PC-9 (cell line): Measurements from ENCODE around the gene MT1B. TPM values are rescaled to one million over a fixed set of nuclear protein-coding genes. Genes with fewer than 3 reads are reported as not detected.
A peak's percentile ranks its signal among the peaks of the same experiment; 100 is the strongest.

Source experiments
- BruUV-seq: library from RNA; stranded (reverse); fragments of 400-500 nt; replicated peaks from 2 replicates; lab custom pipeline; 2021; lab: Mats Ljungman, UMichigan
- CTCF ChIA-PET: fragments of 300-600 bp; sonication (Branson Sonifier 250); formaldehyde crosslinking; loops from one replicate; lab custom pipeline; 2022; ENCODE audit warnings: antibody characterized with exemption; lab: Charles Lee
- POLR2A ChIA-PET: fragments of 300-600 bp; sonication (Branson Sonifier 250); formaldehyde crosslinking; loops from one replicate; lab custom pipeline; 2022; ENCODE audit warnings: antibody characterized with exemption; ENCODE audit not compliant: unreplicated experiment; lab: Charles Lee
- DNase-seq, 2 experiments: peaks; one replicate each; pipeline versions ENCODE4 v3.0.0 to v3.0.0-alpha.2; 2015 to 2022; ENCODE audit warnings: mixed read lengths in 1 of 2
- H2AFZ ChIP-seq: fragments of 200-600 bp; sonication (generic); 2 replicates; pipeline ENCODE4 v1.8.1; 2017; ENCODE audit warnings: antibody characterized with exemption
- H3F3A ChIP-seq: fragments of 200-600 bp; sonication (generic); 2 replicates; pipeline ENCODE4 v1.8.1; 2017; ENCODE audit warnings: antibody characterized with exemption, mild to moderate bottlenecking, low read depth; ENCODE audit not compliant: insufficient read depth
- H3K27ac ChIP-seq: fragments of 200-600 bp; sonication (generic); 2 replicates; pipeline ENCODE4 v1.6.1; 2016; ENCODE audit warnings: mixed run types
- H3K27me3 ChIP-seq: fragments of 200-600 bp; sonication (generic); 2 replicates; pipeline ENCODE4 v1.6.1; 2016; ENCODE audit warnings: low read depth, mixed run types; ENCODE audit not compliant: insufficient read depth
- H3K36me3 ChIP-seq: fragments of 200-600 bp; sonication (generic); 2 replicates; pipeline ENCODE4 v1.6.1; 2016; ENCODE audit warnings: low read depth, mixed run types
- H3K4me1 ChIP-seq: fragments of 200-600 bp; sonication (generic); replicated peaks from 2 replicates; pipeline ENCODE4 v1.6.1; 2016; ENCODE audit warnings: mixed run types; ENCODE audit not compliant: insufficient read depth
- H3K4me2 ChIP-seq: fragments of 200-600 bp; sonication (generic); 2 replicates; pipeline ENCODE4 v1.6.1; 2017; ENCODE audit warnings: mixed run types
- H3K4me3 ChIP-seq: fragments of 200-600 bp; sonication (generic); 2 replicates; pipeline ENCODE4 v1.6.1; 2016; ENCODE audit warnings: mixed run types
- H3K79me2 ChIP-seq: fragments of 200-600 bp; sonication (generic); 2 replicates; pipeline ENCODE4 v1.6.1; 2017; ENCODE audit warnings: low read depth, mixed run types
- H3K9me2 ChIP-seq: fragments of 200-600 bp; sonication (generic); 2 replicates; pipeline ENCODE4 v1.8.1; 2017; ENCODE audit warnings: mild to moderate bottlenecking; ENCODE audit not compliant: insufficient read depth
- H3K9me3 ChIP-seq: fragments of 200-600 bp; sonication (generic); 2 replicates; pipeline ENCODE4 v1.8.1; 2016; ENCODE audit warnings: low read depth; ENCODE audit not compliant: insufficient read depth
- H4K20me1 ChIP-seq: fragments of 200-600 bp; sonication (generic); 2 replicates; pipeline ENCODE4 v1.8.1; 2017; ENCODE audit not compliant: insufficient read depth
- EZH2 ChIP-seq: fragments of 200-600 bp; sonication (generic); IDR thresholded peaks from 2 replicates; pipeline ENCODE4 v1.8.0; 2017; ENCODE audit warnings: antibody characterized with exemption, low read depth
- intact Hi-C: fragments of 100-400 bp; cut with micrococcal nuclease; formaldehyde crosslinking; loops from one replicate; pipeline ENCODE4 v1.10.0; 2022; ENCODE audit not compliant: unreplicated experiment
- total RNA-seq: library from RNA; stranded (reverse); gene quantifications from 2 replicates; pipeline ENCODE4 v1.2.3, GENCODE V29; 2021
- TF ChIP-seq, protein P1 (sequence below): fragments of 200-600 bp; sonication (generic); conservative IDR thresholded peaks from 2 replicates; pipeline ENCODE4 v1.6.1; 2017; ENCODE audit warnings: mixed run types, antibody characterized with exemption, mild to moderate bottlenecking, moderate library complexity

The MT1B gene
- total RNA-seq, 1 experiment from 2014 or later: not detected

DNA sequence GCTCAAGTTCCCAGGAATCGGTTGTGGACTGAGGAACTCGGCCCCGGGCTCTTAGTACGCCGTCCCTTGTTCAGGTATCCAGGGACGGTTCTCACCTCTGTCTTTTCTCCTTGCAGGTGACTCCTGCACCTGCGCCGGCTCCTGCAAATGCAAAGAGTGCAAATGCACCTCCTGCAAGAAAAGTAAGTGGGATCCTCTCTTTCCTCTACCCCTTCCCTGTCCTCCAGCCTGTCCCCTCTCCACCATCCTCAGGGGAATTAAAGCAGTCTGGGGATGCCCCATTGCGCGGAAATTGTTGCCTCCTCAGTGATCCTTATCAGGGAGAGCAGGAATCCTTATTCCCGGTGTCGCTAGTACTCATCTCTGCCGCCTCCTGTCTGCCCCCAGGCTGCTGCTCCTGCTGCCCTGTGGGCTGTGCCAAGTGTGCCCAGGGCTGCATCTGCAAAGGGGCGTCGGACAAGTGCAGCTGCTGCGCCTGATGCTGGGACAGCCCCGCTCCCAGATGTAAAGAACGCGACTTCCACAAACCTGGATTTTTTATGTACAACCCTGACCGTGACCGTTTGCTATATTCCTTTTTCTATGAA lies 42.7 kb upstream of the MT1B start:
- POLR2A ChIA-PET: interaction anchor here (0.6 to 0.9 kb wide), 2 partner anchors 49 to 88 kb away, joined by 4 read pairs; partner anchors contain the start of gene MT1F
- no peaks in the 10 kb centered on the region for H3K27me3 ChIP-seq
- no peak for DNase-seq
- H3K9me2 ChIP-seq: no peaks in the 10 kb centered on the region
- BruUV-seq: TSS peak; percentile 99
- peaks cover 63% of the 10 kb centered on the region for H3F3A ChIP-seq
- intact Hi-C loops: loop anchor here (1.0 to 10.0 kb wide), 3 partner anchors 34 to 1137 kb away; no protein-coding TSS in a partner anchor
- peak overlapping the region; percentile 73 for H3K27ac ChIP-seq
- H3K9me3 ChIP-seq: no peaks in the 10 kb centered on the region
- no peak for TF ChIP-seq EZH2
- TF ChIP-seq, protein P1, sequence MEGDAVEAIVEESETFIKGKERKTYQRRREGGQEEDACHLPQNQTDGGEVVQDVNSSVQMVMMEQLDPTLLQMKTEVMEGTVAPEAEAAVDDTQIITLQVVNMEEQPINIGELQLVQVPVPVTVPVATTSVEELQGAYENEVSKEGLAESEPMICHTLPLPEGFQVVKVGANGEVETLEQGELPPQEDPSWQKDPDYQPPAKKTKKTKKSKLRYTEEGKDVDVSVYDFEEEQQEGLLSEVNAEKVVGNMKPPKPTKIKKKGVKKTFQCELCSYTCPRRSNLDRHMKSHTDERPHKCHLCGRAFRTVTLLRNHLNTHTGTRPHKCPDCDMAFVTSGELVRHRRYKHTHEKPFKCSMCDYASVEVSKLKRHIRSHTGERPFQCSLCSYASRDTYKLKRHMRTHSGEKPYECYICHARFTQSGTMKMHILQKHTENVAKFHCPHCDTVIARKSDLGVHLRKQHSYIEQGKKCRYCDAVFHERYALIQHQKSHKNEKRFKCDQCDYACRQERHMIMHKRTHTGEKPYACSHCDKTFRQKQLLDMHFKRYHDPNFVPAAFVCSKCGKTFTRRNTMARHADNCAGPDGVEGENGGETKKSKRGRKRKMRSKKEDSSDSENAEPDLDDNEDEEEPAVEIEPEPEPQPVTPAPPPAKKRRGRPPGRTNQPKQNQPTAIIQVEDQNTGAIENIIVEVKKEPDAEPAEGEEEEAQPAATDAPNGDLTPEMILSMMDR: no peak
- H3K4me2 ChIP-seq: peak overlapping the region; percentile 90
- peak overlapping the region; percentile 66; the same call in 1 of the 2 replicates for H2AFZ ChIP-seq
- H4K20me1 ChIP-seq: no peaks in the 10 kb centered on the region
- peak overlapping the region; percentile 90 for H3K4me3 ChIP-seq
- peaks cover 91% of the 10 kb centered on the region for H3K4me1 ChIP-seq
- H3K36me3 ChIP-seq: no peaks in the 10 kb centered on the region
- no peaks in the 10 kb centered on the region; the same call in 1 of the 2 replicates for H3K79me2 ChIP-seq
- CTCF ChIA-PET: interaction anchor here (0.6 to 0.9 kb wide), 3 partner anchors 31 to 669 kb away, joined by 3 read pairs; no protein-coding TSS in a partner anchor

DNA sequence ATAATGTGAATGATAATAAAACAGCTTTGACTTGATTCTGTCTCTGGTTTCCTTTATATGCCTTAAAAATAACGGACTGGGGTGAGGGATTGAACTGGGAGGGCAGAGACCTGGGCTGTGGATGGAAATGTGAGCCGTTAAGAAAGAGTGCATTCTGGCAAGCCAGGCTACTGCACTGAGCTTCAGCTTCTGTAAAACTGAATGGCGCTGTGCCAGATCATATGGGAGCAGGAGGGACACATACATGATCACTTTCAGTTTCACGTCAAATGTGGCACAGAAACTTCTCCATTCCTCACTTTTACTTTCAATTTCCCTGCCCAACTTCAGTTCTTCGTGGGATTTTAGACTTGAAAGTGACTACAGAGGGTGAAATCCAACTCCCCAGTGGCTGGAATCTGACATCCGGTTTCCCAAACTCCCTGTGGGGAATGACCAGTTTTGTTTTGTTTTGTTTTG lies 42.2 kb upstream of the MT1B start:
- peaks cover 67% of the 10 kb centered on the region for H3F3A ChIP-seq
- no peak for TF ChIP-seq EZH2
- TF ChIP-seq, protein P1: no peak
- ChIA-PET POLR2A (interaction anchor here (0.6 kb wide), 1 partner anchor 87 kb away, joined by 4 read pairs; no protein-coding TSS in a partner anchor), CTCF (interaction anchor here (0.7 kb wide), 1 partner anchor 668 kb away, joined by 3 read pairs; no protein-coding TSS in a partner anchor)
- no peaks in the 10 kb centered on the region for H4K20me1 ChIP-seq
- DNase-seq: peak in 1 of 2 experiments; percentile 57
- no peaks in the 10 kb centered on the region for H3K9me3 ChIP-seq
- no peaks in the 10 kb centered on the region; the same call in 1 of the 2 replicates for H3K79me2 ChIP-seq
- peak overlapping the region; percentile 73 for H3K27ac ChIP-seq
- H3K36me3 ChIP-seq: no peaks in the 10 kb centered on the region
- intact Hi-C loops: loop anchor here (5.0 to 10.0 kb wide), 2 partner anchors 275 to 1137 kb away; no protein-coding TSS in a partner anchor
- BruUV-seq: no TSS peak
- H3K4me3 ChIP-seq: peak overlapping the region; percentile 90
- H3K4me2 ChIP-seq: peak overlapping the region; percentile 90
- peaks cover 96% of the 10 kb centered on the region for H3K4me1 ChIP-seq
- no peaks in the 10 kb centered on the region for H3K9me2 ChIP-seq
- H2AFZ ChIP-seq: no peak overlapping the region
- H3K27me3 ChIP-seq: no peaks in the 10 kb centered on the region

DNA sequence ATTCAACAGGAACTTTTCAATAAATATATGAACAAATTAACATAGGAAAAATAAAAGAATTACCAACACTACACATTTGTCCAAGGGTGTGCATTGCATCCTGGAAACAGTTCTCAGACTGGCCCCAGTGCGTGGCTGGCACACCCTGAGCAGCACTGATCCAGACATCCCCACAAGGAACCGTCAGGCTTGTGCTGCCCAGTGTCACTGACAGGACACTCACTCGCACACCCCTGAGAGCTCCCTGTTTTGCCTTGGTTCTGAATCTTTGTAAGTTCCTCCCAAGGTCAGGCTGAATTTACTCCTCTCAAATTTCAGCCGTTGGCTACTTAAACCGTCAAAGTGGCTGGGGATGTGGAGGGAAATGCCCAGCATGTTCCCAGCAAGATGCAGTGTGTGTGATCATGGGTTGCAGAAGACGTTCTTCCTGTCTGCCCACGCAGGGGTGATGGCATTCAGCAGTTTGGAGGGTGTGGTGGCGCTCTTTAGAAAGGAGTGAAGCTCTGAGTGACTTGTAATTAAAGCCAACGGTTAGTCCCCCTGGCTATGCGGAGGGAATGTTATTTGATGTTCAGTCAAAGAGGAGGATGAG lies 41.6 kb upstream of the MT1B start:
- DNase-seq: peak; percentile 55 to 72
- Histone ChIP-seq H4K20me1 (no peaks in the 10 kb centered on the region), H3F3A (peaks cover 65% of the 10 kb centered on the region), H3K9me2 (no peaks in the 10 kb centered on the region), H3K9me3 (no peaks in the 10 kb centered on the region), H3K4me1 (peaks cover 96% of the 10 kb centered on the region), H3K27me3 (no peaks in the 10 kb centered on the region), H3K4me2 (peak overlapping the region; percentile 90), H3K36me3 (no peaks in the 10 kb centered on the region), H3K4me3 (peak overlapping the region; percentile 90; the same call in 1 of the 2 replicates), H3K27ac (peak overlapping the region; percentile 73), H3K79me2 (no peaks in the 10 kb centered on the region; the same call in 1 of the 2 replicates), H2AFZ (no peak overlapping the region)
- no TSS peak for BruUV-seq
- intact Hi-C loops: no loop called here
- ChIA-PET POLR2A (interaction anchor here (0.6 to 1.5 kb wide), 2 partner anchors 39 to 88 kb away, joined by 4 to 9 read pairs; no protein-coding TSS in a partner anchor), CTCF (no interaction called here)
- TF ChIP-seq, protein P1: no peak
- TF ChIP-seq EZH2: no peak
